Smooth muscle cell of the brain vasculature (primary cell): ENCODE results near the gene TTC22.
"Not testable (repeated sequence)": the region's sequence is repeated elsewhere in the genome, so short reads cannot be mapped to it uniquely, and the experiment has no call there.

Experiments
- DNase-seq: peaks from one replicate; pipeline ENCODE4 v3.0.0-alpha.2; 2012; ENCODE audit warnings: low read depth, low spot score

TTC22 gene

GRCh38 chr1:54786778-54787177 is 14.3 kb downstream of the TTC22 start:
- DNase-seq = no peak

DNA sequence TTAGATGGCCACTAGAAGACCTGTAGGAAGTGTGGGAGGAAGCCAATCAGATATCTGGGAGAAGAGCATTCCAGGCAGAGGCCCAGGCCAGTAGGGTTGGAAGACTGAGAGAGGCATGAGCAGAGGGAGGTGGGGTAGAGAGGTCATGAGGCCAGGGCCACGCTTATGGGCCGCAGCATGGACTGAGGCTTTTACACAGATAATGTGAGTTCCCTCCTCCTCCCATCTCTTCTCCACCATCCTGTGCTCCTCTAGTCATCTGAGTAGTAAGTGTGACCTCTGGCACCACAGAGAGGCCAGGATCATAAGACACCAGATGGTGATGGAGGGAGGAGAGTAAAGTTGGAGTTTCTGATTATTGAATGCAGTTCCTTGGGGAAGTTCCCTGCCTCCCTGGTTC is 17.1 kb downstream of the TTC22 start:
- DNase-seq = no peak

- DNase-seq = no peak
Observed at GRCh38 chr1:54782588-54782987, 18.5 kb downstream of the TTC22 start.

DNA sequence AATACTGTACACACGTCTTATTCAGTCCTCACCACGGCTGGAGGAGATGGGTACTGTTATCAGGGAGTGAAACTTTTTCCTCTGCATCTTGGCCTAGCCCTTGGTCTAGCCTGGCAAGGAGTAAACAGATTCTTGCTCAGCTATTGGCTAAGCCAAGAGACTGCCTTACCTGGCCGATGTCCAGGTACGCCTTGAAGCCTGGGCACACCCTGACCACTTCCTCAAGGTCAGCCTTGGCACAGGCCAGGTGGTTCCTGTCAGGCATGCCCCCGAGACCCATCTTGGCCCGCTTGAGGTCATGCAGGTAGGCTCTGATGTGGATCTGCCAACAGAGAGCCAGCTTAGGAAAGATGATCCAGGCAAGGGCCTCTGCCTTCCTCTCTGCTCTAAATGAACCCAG is 19.0 kb downstream of the TTC22 start:
- no peak for DNase-seq

DNA sequence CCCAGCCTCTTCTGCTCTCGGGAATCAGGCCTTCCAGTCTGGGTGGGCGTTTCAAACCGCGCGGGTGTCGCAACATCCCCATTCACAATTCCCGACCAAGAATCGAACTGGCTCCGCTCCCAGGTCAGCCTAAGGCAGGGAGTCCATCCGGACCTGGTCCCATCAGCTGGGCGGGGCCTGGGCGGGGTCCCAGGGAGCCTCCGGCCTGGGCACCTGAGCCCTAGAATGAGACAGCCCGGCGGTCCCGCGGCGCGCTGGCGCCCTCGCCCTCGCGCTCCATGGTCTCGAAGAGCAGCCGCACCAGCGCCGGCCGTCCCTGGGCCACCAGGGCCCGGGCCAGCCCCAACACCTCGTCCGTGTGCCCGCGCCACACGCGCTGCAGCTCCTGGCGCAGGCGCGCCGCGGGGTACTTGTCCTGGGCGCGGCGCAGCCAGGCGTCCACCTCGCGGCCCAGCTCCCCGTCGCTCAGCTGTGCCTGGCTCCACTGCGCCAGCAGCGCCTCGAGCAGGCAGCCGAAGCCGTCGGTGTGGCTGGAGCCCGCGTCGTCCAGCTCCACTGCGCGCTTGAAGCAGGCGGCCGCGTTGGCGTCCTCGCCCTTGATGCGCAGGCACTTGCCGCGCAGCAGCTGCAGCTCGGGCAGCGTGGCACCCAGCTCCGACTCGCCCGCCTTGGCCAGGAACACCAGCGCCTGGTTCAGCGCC is 19.9 kb downstream of the TTC22 start:
- no peak for DNase-seq

- DNase-seq = no peak
Observed at GRCh38 chr1:54777431-54777830, 23.7 kb downstream of the TTC22 start.

DNA sequence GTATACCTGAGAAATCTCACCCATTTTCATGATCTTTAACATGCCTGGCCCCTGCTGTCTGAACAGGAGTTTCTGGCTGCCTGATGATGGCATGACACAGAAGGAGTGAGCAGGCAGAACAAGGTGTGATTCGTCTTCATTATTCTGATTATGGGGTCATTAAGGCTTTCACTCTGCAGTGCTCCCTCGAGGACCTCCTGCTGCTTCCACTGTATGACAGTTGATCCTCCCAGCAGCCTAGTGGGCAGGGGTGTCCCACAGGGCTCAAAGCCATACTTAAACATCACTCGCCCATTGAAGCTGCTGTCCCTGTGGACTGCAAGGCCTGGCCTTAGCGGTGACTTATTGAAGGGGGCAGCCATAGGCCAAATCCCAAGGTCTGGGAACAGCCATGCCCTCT is 24.1 kb downstream of the TTC22 start:
- no peak for DNase-seq

DNA sequence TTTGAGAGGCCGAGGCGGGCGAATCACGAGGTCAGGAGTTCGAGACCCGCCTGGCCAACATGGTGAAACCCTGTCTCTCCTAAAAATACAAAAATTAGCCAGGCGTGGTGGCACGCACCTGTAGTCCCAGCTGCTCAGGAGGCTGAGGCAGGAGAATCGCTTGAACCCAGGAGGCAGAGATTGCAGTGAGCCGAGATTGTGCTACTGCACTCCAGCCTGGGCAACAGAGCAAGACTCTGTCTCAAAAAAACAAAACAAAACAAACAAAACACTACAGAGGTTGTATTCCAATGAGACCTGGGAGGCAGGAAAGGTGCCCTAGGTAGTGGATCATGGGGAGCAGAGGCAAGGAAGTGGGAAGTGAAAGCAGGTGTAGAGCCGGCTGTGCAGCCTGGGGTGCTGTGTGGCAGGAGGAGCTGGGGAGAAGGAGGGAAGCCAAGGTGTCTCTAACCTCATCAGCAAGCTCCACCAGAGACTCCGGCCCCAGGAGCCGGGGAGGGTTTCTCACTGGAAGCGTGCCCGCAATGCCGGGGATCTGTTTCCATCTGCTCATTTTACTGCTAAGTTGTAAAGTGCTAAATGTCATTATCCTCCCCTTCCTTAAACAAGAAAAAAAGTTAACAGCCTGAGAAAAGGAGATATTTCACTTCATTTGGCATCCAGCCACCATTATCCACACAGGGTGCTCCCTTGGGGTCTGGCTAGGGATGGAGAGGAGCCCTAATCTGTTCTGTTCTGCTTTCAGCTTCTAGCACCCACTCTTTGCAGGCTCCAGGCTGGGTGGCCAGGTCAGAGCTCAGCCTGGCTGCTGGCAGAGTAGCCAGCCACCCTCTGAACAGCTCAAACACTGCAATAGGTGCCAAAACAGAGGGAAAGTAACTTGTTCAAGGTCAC is 25.0 kb downstream of the TTC22 start:
- DNase-seq = not testable (repeated sequence)

- DNase-seq = no peak
Observed at GRCh38 chr1:54774820-54775498, 26.2 kb downstream of the TTC22 start.

DNA sequence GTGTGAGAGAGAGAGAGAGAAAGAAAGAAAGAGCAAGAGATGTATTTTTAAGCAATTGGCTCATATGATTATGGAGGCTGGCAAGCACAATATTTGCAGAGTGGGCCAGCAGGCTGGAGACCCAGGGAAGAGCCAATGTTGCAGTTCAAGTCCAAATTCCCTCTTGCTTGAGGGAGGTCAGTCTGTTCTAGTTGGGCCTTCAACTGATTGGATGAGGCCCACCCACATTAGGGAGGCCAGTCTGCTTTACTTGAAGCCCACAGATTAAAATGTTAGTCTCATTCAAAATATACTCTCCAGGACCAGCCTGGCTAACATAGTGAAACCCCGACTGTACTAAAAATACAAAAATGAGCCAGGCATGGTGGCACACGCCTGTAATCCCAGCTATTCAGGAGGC is 28.2 kb downstream of the TTC22 start:
- DNase-seq = no peak

- DNase-seq = no peak
Observed at GRCh38 chr1:54768093-54768492, 33.0 kb downstream of the TTC22 start.

DNA sequence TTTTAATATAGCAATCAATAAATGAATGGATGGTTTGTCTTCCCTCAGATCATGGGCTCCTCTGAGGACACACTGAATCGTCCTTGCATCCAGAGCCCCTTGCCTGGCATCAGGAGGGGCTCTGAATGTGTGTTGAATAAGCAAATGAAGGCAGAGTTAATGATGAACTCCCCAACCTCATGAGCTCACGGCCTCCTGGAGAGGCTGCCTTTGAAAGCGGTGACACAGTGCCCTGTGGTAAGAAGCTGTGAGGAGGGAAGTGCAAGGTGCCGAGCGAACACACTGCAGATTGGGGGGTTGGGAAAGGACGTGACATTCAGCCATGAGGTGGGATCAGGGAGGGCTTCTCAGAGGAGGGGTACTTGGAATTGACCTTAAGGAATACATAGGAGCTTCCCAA is 33.6 kb downstream of the TTC22 start:
- DNase-seq = no peak

- DNase-seq = no peak
Observed at GRCh38 chr1:54766726-54767125, 34.4 kb downstream of the TTC22 start.

- DNase-seq = no peak
Observed at GRCh38 chr1:54764922-54765561, 36.1 kb downstream of the TTC22 start.

DNA sequence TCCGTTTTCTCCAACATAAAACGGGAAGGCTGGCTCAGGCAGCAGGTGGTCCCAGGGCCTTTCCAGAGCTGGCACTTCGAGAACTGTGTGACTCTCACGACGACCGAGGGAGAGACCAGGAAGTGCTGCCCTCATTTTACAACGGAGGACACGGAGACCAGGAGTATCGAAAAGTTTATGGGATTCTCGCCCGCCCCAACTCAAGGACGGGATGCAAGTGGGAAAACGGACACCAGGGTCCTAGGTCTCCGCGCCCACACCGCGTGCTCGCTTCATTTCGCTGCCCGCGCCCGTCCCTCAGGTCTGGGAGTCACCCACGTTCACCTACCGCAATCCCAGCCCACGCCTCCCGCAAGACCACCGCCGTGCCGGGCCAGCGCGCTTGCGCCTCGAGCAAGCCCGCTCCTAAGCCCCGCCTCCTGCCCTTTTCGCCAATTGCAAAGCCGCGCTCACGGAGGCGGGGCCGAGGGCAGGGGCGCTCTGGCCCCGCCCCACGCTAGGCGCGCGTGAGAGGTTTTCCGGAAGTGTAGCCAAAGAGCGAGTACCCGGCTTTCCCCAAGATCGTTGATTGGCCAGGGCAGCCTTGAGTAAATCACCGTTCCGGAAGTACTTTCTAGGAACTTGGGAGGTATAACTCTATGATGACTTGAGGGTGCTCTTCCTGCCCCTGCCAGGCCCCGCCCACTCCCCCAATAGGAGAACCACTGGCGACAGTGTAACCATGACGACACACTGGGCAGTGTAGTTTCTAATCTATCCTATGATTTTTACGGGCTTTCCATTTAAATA is 36.8 kb downstream of the TTC22 start, which contains the start of gene PARS2:
TSS of gene PARS2 (minus strand) at position 391 of the 789 bp plus-strand sequence. CDS start 5,362 bp downstream, outside the sequence.
- peak; percentile 99 for DNase-seq

DNA sequence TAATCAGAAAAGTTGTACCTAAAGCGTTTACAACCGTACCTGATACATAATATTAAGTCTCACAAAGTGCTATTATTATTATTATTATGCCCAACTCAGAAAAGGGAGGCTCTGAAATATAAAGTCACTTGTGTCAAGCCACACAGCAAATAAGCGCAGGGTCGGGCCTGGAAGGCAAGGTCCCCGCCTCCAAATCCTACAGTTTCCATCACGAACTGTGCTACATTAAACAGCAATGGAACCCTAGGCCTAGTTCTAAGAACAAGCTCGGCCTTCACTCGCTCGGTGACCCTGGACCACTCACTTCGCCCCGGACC is 37.3 kb downstream of the TTC22 start:
- no peak for DNase-seq

- DNase-seq = no peak
Observed at GRCh38 chr1:54758678-54759348, 42.3 kb downstream of the TTC22 start.

DNA sequence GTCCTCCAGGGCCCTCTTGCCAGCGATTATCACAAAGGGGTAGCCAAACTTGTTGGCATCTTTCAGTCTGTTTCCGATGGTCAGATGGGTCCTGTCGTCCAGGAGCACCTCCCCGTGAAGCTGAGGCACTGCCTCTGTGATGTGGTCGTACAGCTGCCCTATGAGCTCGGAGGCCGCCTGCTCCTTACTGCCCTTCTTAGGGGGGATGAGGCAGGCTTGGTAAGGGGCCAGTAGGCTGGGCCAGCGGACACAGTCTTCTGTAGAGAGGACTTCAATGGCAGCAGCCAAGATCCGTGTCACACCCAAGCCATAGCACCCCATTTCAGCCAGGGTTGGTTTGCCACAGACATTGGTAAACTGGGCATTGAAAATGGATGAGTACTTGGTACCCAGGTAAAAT is 43.3 kb downstream of the TTC22 start:
- no peak for DNase-seq

GRCh38 chr1:54754486-54755285 is 46.4 kb downstream of the TTC22 start:
- no peak for DNase-seq

DNA sequence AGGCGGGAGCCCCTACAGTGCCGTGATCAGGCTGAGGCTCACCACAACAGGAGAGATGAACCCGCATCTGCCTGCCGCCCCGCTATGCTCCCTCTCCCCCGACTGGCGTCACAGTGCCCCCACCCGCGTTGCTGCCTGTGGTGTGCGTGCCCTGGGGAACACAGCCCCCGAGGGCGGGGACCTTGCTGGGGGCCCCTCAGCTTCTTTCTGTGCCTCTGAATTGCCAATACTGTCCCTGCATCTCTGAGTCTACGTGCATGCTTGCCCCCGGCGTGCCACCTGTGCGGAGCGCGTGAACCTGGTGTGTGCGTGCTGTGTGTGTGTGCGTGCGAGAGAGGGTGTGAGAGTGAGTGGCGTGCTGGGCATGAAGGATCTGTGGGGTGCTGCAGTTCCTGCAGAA is 47.1 kb downstream of the TTC22 start:
- no peak for DNase-seq
